Activated CD8-positive, alpha-beta T cell treated with anti-CD3 and anti-CD28 coated beads for 36 hours (primary cell): ENCODE measurements around the gene KCNK10. TPM values are rescaled to one million over a fixed set of nuclear protein-coding genes. Genes with fewer than 3 reads are reported as not detected.

Experiments used
- ATAC-seq: fragments of 200-7000 bp; cut with Tn5 transposase; one replicate; pipeline ENCODE4 v1.10.0; 2021; ENCODE audit warnings: mild to moderate bottlenecking, moderate library complexity
- CTCF ChIA-PET: fragments of 350-600 bp; sonication (Branson Sonifier 250); formaldehyde crosslinking; loops from one replicate; lab custom pipeline; 2021; ENCODE audit warnings: antibody characterized with exemption; lab: Charles Lee
- POLR2A ChIA-PET: fragments of 350-600 bp; sonication (Branson Sonifier 250); formaldehyde crosslinking; loops from one replicate; lab custom pipeline; 2021; ENCODE audit warnings: antibody characterized with exemption; lab: Charles Lee
- DNase-seq: peaks from one replicate; pipeline ENCODE4 v3.0.0-alpha.2; 2020
- H3K27ac Mint-ChIP-seq: one replicate; pipeline ENCODE4 v1.8.0; 2021; ENCODE audit warnings: mild to moderate bottlenecking, mixed read lengths
- H3K27me3 Mint-ChIP-seq: one replicate; pipeline ENCODE4 v1.8.0; 2021; ENCODE audit warnings: mixed read lengths
- H3K36me3 Mint-ChIP-seq: one replicate; pipeline ENCODE4 v1.8.0; 2021; ENCODE audit warnings: low read depth, mixed read lengths
- H3K4me1 Mint-ChIP-seq: one replicate; pipeline ENCODE4 v1.8.0; 2021; ENCODE audit warnings: low read depth, mixed read lengths
- H3K4me3 Mint-ChIP-seq: one replicate; pipeline ENCODE4 v1.8.0; 2021; ENCODE audit warnings: mild to moderate bottlenecking, moderate library complexity, mixed read lengths
- H3K9me3 Mint-ChIP-seq: one replicate; pipeline ENCODE4 v1.8.0; 2021; ENCODE audit warnings: mixed read lengths
- CTCF ChIP-seq: fragments of 200-600 bp; IDR thresholded peaks from one replicate; pipeline ENCODE4 v1.8.0; 2022; ENCODE audit warnings: antibody characterized with exemption, mild to moderate bottlenecking
- intact Hi-C: fragments of 100-400 bp; cut with micrococcal nuclease; formaldehyde crosslinking; loops from one replicate; pipeline ENCODE4 v1.10.0; 2022
- total RNA-seq, 2 experiments: library from RNA; stranded (reverse); gene quantifications; one replicate each; pipeline ENCODE4 v1.2.3, GENCODE V29; 2021

Gene KCNK10
- total RNA-seq, 2 experiments from 2014 or later = not detected

DNA sequence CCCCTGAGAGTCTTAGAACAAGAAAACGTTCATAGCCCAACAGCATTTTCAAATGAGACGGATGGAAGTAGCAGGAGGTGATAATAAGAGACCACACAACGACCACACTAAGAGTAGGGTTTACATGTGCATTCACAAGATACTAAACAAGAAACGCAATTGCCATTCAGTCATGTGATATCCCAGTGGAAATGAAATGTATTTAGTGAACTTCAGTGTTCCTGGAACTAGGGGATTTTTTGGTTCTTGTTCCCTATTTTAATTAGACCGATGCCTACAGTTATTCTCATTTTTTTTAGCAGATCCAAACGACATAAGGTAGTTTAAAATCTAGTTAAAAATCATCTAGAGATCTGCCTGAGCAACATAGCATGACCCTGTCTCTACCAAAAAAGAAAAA lies 168.1 kb downstream of the KCNK10 start:
- ATAC-seq = no peak
- TF ChIP-seq CTCF = no peak
- no peaks in the 10 kb centered on the region for H3K27me3 Mint-ChIP-seq
- CTCF ChIA-PET = interaction anchor here (3.0 kb wide), 1 partner anchor 14 kb away, joined by 12 read pairs; no protein-coding TSS in a partner anchor
- POLR2A ChIA-PET = no interaction called here
- H3K9me3 Mint-ChIP-seq = no peaks in the 10 kb centered on the region
- intact Hi-C loops = no loop called here
- H3K27ac Mint-ChIP-seq = no peak overlapping the region
- no peak for DNase-seq
- no peaks in the 10 kb centered on the region for H3K4me1 Mint-ChIP-seq
- H3K4me3 Mint-ChIP-seq = no peak overlapping the region
- H3K36me3 Mint-ChIP-seq = no peaks in the 10 kb centered on the region

GRCh38 chr14:88154321-88154720 lies 168.7 kb downstream of the KCNK10 start:
- Mint-ChIP-seq H3K27ac (no peak overlapping the region), H3K4me3 (no peak overlapping the region), H3K9me3 (no peaks in the 10 kb centered on the region), H3K36me3 (no peaks in the 10 kb centered on the region), H3K4me1 (no peaks in the 10 kb centered on the region), H3K27me3 (no peaks in the 10 kb centered on the region)
- no peak for TF ChIP-seq CTCF
- ATAC-seq (no peak), DNase-seq (no peak)
- CTCF ChIA-PET = no interaction called here
- POLR2A ChIA-PET = no interaction called here
- intact Hi-C loops = no loop called here

DNA sequence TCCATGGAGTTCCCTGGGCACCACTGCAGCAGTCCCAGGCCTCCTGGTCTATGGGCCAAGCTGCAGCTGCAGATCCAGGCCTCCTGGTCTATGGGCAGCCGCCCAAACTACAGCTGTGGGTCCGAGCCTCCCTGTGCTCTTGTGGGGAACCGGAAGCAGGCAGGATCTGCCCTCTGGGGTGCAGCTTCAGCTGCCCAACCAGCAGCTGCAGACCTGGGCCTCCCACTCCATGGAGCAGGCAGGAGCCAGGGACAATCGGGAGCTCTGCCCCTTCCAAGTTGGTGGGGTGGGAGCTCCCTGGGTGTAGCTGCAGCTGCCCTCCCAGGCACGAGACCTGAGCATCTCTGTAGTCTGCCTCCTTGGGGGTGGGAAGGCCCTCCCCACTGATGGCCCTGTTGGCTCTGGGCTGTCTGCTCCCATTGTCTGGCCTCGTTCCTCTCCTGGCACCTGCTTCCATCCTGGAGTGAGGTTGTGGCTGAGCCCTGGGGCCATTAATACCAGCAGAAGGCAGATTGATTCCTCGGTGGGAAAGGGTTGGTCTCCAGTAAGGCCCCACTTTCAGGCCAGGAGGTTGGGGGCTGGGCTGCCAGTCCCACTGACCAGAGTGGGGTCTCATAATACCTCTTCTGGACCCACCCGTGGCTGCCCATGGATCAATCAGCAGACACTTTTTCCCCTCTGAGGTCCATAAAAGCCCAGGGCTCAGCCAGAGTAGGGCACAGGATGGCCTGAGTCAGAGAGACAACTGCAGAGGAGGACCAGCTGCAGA lies 176.0 kb downstream of the KCNK10 start:
- intact Hi-C loops = no loop called here
- CTCF ChIA-PET = interaction anchor here (2.5 kb wide), 1 partner anchor 202 kb away, joined by 9 read pairs; no protein-coding TSS in a partner anchor
- POLR2A ChIA-PET = no interaction called here
- ATAC-seq = no peak
- H3K9me3 Mint-ChIP-seq = no peaks in the 10 kb centered on the region
- H3K36me3 Mint-ChIP-seq = no peaks in the 10 kb centered on the region
- no peak overlapping the region for H3K4me3 Mint-ChIP-seq
- no peak for DNase-seq
- TF ChIP-seq CTCF = no peak
- no peaks in the 10 kb centered on the region for H3K27me3 Mint-ChIP-seq
- no peak overlapping the region for H3K27ac Mint-ChIP-seq
- H3K4me1 Mint-ChIP-seq = no peaks in the 10 kb centered on the region

GRCh38 chr14:88143810-88144209 lies 179.3 kb downstream of the KCNK10 start:
- ATAC-seq (no peak), DNase-seq (no peak)
- POLR2A ChIA-PET = no interaction called here
- Mint-ChIP-seq H3K27me3 (peaks cover 2% of the 10 kb centered on the region), H3K4me3 (no peak overlapping the region), H3K27ac (no peak overlapping the region), H3K9me3 (no peaks in the 10 kb centered on the region), H3K36me3 (no peaks in the 10 kb centered on the region), H3K4me1 (no peaks in the 10 kb centered on the region)
- CTCF ChIA-PET = no interaction called here
- intact Hi-C loops = no loop called here
- TF ChIP-seq CTCF = no peak

- no peak for ATAC-seq
- intact Hi-C loops = no loop called here
These were observed 180.1 kb downstream of the KCNK10 start for GRCh38 chr14:88142997-88143396.

More at GRCh38 chr14:88142997-88143396, 180.1 kb downstream of the KCNK10 start:
- ChIA-PET CTCF (interaction anchor here (1.1 kb wide), 1 partner anchor 338 kb away, joined by 3 read pairs; no protein-coding TSS in a partner anchor), POLR2A (no interaction called here)
- H3K27me3 Mint-ChIP-seq = peaks cover 2% of the 10 kb centered on the region
- TF ChIP-seq CTCF = no peak
- no peaks in the 10 kb centered on the region for H3K36me3 Mint-ChIP-seq
- DNase-seq = no peak
- no peak overlapping the region for H3K4me3 Mint-ChIP-seq
- no peaks in the 10 kb centered on the region for H3K9me3 Mint-ChIP-seq
- H3K27ac Mint-ChIP-seq = no peak overlapping the region
- H3K4me1 Mint-ChIP-seq = no peaks in the 10 kb centered on the region
